Activated CD8-positive, alpha-beta memory T cell treated with anti-CD3 and anti-CD28 coated beads, Interleukin-2, amount 50 U/mL, for 4 hours (primary cell): Measurements from ENCODE around the gene TMEM51.

Source experiments
- DNase-seq: peaks from one replicate; pipeline ENCODE4 v3.0.0-alpha.2; 2020

The TMEM51 gene

DNA sequence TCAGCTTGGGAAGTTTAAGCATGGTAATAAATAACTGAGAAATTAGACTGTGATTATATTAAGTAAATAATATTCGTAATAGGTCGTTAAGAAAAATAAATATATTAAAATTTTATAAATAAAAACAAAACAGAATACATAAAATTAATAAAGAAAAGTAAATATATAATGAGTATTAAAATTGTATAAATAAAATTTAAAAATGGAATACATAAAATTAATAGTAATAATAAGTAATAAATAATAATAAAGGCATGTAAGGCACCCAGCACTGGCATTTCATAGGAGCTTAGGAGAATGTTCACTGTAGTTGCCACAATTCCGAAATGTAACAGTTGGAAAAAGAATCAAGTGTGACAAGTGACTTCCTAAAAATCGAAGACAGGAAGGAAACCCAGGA is 47.7 kb downstream of the TMEM51 start:
- DNase-seq = no peak

GRCh38 chr1:15201849-15202551 is 48.5 kb downstream of the TMEM51 start:
- no peak for DNase-seq

DNA sequence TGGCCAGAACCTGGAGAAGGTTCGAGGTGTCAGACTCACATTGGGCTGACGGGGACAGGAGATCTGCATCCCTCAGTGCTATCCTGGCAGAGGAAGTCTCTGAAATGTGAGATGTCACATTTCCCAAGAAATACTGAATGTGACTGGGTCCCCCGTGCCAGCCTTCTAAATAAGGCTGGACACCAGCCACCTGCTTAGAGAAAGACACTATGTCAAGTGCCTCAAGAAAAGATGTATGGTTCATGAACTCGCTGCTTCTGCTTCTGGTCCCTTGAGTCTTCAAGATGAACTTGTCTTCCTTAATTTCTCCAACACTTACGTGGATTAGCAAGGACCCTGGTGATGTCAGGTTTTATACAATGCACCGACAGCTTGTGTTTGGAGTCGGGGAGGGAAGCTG is 51.4 kb downstream of the TMEM51 start:
- DNase-seq = no peak

GRCh38 chr1:15205586-15206346 is 52.2 kb downstream of the TMEM51 start:
- DNase-seq = no peak

- DNase-seq = no peak
Measured at GRCh38 chr1:15206418-15207030, 53.0 kb downstream of the TMEM51 start.

GRCh38 chr1:15207031-15207828 is 53.7 kb downstream of the TMEM51 start:
- DNase-seq = no peak

- DNase-seq = no peak
Measured at GRCh38 chr1:15207829-15208429, 54.4 kb downstream of the TMEM51 start.

- no peak for DNase-seq
Measured at GRCh38 chr1:15210651-15211375, 57.3 kb downstream of the TMEM51 start.

GRCh38 chr1:15211424-15211823 is 57.9 kb downstream of the TMEM51 start:
- DNase-seq = no peak

GRCh38 chr1:15212216-15212953 is 58.8 kb downstream of the TMEM51 start:
- no peak for DNase-seq

DNA sequence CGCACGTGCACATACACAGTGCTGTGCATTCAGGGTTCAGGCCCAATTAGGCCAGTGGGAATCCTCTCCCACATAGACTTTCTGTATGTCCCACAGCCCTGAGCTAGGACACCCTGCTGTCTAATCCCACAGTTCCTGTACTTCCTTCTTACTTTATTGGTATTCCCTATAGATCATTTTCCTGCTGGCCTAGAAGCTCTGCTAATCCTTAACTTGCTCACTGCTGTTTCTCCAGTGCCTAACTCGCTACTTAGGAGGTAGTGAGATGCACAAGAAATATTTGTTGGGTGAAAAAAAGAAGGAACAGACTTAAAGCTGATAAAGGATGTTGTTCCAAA is 59.4 kb downstream of the TMEM51 start:
- DNase-seq = no peak

DNA sequence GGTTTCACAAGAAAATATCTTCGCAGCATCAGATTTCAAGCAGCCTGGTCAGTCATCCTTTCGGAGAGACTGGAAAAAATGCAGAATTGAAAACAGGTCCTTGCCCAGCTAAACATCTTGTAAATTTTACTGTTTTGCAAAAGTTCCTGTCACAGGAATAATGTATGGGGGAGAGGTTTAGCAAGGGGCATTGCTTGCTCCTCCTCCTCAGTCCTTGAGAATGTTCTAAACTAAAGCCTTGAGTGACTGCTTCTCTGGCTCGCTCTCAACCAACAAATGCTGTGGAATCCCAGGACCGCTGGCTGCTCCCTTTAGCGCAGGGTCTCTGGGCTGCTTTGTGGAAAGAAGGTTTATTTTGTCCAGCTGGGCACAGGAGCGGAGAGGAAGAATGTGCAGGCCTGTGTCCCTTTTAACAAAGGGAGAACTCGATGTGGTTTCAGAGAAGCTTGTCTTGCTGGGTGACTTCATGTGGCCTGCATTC is 59.8 kb downstream of the TMEM51 start:
- DNase-seq = no peak

GRCh38 chr1:15214527-15214926 is 61.0 kb downstream of the TMEM51 start:
- DNase-seq = no peak

GRCh38 chr1:15215116-15215515 is 61.6 kb downstream of the TMEM51 start:
- no peak for DNase-seq

DNA sequence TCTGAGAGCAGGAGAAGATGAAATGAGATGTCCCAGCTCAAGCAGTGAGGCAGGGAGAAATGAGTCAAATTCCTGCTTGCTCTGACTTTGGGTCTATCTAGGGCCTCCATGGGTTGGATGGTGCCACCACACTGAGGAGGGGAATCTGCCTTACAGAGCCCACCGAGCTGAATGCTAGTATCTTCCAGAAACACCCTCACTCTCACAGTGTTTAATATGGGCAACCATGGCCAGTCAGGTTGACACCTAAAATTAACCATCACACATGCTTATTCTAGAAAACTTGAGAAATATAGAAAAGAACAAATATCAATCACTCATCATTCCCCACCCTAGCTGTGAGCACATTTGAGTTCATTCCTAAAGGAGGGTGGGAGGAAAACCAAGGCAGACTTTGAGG is 64.1 kb downstream of the TMEM51 start:
- DNase-seq = no peak

GRCh38 chr1:15218287-15219279 is 65.0 kb downstream of the TMEM51 start:
- DNase-seq = no peak

GRCh38 chr1:15219280-15220023 is 65.9 kb downstream of the TMEM51 start:
- DNase-seq = no peak

- DNase-seq = no peak
Measured at GRCh38 chr1:15220024-15220392, 66.5 kb downstream of the TMEM51 start.

DNA sequence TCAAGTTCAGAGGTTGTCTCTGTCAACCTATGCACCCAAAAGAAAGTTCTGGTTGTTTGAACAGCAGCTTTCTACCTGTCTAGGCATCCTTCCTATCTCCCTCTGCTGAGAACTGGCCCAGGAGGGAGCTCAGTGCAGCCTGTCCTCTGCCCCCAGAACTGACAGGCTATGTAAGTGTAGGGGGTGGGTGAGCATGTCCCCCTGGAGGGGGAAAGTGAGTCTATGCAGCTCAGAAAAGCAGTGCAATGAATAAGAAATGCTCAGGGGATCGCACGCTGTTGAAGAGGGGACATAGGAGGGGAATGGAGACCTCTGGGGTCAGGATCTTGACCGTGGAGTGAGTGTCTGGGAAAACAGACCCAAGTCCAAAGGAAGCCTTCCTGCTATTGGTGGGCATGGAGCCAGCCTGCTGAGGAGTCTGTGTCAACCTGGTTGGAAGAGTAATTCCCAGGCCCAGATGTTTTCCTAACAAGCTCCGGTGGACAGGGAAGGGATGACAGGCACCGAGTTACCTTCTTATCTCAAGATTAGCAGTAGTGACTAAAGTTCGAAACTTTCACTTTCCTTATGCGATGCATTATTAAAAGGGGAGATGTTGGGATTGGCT is 67.4 kb downstream of the TMEM51 start:
- no peak for DNase-seq
